NOMO-1 (cell line): ENCODE results near the gene CIRBP.
"Not testable (repeated sequence)": the region's sequence is repeated elsewhere in the genome, so short reads cannot be mapped to it uniquely, and the experiment has no call there.

Experiments
- DNase-seq, 2 experiments: peaks; one replicate each; lab custom pipeline; 2025; ENCODE audit not compliant: unreplicated experiment in 2 of 2; lab: John Stamatoyannopoulos, UW

Gene CIRBP

GRCh38 chr19:1241417-1242095 is 27.6 kb upstream of the CIRBP start, which contains the start of gene ATP5F1D:
Gene ATP5F1D (plus strand): TSS chr19:1241751. CDS start chr19:1241851, 100 bp downstream.
- peak; percentile 90 to 94 for DNase-seq

GRCh38 chr19:1243768-1244692 is 25.1 kb upstream of the CIRBP start:
- peak; percentile 77 to 86 for DNase-seq

- no peak for DNase-seq
Observed at GRCh38 chr19:1244693-1245451, 24.3 kb upstream of the CIRBP start.

GRCh38 chr19:1245494-1246264 is 23.5 kb upstream of the CIRBP start:
- no peak for DNase-seq

DNA sequence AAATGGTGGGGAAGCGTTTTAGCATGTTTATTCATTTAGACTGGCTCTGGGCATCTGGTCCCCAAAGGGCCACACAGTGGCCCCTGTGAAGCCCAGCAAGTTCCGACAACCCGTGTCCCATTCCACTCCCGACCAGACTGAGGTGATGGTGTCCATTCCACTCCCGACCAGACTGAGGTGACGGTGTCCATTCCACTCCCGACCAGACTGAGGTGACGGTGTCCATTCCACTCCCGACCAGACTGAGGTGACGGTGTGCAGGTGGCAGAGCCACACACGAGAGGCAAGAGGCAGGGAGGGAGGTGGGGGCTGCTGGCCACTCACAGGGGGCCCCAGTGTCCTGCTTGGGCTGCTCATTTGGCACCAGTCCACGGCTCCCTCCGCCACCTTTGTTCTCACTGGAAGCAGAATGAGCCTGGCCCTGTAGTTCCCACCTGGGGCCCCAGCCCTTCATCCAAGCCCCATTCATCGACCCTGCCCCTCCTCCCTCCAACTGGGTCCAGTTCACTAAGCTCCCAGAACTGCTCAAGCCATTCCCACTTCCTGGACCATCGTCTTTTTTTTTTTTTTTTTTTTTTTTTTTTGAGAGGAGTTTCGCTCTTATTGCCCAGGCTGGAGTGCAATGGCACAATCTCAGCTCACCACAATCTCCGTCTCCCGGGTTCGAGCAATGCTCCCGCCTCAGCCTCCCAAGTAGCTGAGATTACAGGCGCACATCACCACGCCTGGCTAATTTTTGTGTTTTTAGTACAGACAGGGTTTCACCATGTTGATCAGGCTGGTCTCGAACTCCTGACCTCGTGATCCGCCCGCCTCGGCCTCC is 22.7 kb upstream of the CIRBP start:
- DNase-seq: not testable (repeated sequence)

DNA sequence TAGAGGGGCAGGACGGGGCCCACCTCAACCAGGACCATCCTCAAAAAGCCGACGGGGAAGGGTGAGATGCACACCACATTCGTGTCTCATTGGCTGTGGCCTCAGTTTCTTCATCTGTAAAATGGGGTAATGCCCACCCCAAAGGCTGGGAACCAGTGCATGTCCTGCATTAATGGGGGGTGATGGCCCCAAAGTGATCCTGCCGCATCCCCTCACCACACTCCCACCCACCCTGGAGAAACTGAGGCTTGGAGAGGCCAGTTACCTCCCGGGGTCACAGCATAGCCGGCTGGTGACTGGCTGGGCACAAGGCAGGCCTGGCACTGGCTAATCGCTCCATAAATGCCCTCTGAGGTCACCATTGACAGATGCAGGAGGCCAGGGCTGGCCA is 21.4 kb upstream of the CIRBP start:
- no peak for DNase-seq

GRCh38 chr19:1248139-1248785 is 20.9 kb upstream of the CIRBP start, which contains the start of gene MIDN:
Gene MIDN (plus strand): TSS chr19:1248583. CDS start chr19:1250297, 1,714 bp downstream.
- peak; percentile 63 to 85 for DNase-seq

GRCh38 chr19:1248786-1249297 is 20.3 kb upstream of the CIRBP start:
- DNase-seq: peak; percentile 63 to 81

DNA sequence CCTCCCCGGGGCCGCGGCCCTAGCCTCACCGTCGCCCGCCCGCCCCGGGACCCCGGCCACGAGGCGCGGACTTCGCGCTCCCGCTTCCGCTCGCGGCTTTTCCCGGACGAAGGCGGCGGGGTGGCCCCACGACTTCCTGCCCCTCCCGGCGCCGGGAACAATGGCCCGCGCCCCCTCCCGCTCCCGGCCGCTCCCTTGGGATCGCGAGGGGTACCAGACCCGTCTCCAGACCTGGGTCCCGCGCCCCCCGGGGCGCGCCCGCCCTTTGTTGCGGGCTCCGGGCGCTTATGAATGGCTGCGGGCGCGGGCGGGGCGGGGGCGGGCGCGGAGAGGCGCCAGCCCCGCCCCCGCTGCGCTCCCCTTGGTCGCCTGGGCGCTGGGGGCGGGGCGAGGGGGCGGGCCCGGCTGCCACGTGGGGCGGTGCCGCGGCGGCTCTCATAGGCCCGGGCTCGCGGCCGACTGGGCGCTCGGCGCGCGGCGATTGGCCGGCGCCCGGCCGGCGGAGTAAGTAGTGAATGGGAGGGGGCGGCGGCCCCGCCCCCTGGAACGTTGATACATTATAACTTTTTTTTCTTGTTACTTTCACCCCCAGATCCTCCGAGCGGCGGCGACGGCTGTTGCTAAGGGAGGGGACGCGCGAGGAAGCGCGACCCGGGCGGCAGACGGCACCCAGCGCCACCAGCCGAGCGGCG is 19.7 kb upstream of the CIRBP start:
- DNase-seq: peak; percentile 91 to 97

- DNase-seq: no peak
Observed at GRCh38 chr19:1249990-1250436, 19.1 kb upstream of the CIRBP start.

DNA sequence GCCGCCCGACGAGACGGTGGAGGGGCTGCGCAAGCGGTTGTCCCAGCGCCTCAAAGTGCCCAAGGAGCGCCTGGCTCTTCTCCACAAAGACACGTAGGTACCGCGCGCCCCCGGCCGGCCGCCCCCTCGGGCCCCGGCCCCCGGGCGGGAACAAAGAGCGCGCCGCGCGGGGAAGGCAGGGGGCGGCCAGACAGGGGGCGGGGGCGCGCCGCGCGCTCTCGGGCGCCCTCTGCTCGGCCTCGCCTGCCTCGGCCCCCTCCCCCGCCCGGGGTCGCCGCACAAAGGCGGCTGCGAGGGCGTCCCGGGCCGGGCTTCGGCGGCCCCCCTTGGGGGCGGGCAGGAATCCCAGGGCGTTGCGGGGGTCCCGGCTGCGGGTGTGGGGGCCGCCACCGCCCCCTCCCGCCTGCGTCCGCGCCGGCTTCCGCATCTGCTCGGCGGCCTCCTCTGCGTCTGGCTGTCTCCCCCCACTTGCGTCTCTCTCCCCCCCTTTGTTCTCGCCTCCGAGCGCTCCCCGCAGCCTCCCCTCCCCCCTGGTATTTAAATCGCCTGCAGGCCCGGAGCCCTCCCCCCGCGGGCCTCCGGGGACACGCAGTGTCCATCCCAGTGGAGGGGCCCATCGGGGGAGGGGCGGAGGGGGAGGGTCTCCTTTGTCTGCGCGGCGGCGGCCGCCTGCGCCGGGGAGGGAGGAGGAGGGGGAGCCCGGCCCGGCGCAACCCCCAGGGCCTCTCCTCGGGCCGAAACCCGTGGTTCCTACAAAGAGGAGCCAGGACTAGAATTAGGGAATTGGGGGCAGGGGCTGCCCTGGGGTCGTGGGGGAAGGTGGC is 18.5 kb upstream of the CIRBP start:
- DNase-seq: peak; percentile 26 to 64

DNA sequence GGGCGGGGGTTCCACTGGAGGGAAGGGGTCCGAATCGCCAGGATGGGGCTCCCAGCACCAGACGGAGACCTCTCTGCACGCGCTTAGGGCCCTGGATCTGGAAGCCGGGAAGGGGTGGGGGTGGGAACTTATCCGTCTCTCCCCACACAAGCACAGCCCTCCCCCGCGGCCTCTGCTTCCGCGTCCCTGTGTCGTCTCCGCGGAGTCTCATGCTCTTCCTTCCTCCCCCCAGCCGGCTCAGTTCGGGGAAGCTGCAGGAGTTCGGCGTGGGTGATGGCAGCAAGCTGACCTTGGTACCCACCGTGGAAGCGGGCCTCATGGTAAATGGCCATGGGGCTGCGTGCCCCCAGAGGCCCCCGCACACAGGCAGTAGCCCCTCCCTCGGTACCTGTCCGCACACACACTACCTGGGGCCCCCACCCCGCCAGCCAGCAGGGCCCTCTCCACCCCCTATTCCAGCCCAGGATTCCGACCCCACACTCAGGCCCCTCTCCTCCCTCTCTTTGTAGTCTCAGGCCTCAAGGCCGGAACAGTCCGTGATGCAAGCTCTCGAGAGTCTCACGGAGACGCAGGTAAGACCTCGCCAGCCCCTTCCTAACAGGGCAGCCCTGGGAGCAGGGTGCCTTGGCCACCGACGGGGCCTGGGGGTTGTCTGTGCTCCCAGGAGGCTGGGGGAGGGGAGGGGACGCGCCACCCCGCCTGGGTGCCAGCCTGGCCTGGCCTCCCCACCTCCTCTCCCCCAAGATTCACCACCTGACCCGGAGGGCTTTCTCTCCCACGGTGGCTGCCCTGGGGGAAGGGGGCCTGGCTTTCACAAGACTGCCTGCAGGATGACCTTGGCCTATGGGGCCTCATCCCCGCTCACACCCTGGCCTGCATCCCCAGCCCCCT is 17.6 kb upstream of the CIRBP start:
- peak; percentile 75 to 76 for DNase-seq

GRCh38 chr19:1252221-1252820 is 16.8 kb upstream of the CIRBP start:
- DNase-seq: peak; percentile 94 to 98

DNA sequence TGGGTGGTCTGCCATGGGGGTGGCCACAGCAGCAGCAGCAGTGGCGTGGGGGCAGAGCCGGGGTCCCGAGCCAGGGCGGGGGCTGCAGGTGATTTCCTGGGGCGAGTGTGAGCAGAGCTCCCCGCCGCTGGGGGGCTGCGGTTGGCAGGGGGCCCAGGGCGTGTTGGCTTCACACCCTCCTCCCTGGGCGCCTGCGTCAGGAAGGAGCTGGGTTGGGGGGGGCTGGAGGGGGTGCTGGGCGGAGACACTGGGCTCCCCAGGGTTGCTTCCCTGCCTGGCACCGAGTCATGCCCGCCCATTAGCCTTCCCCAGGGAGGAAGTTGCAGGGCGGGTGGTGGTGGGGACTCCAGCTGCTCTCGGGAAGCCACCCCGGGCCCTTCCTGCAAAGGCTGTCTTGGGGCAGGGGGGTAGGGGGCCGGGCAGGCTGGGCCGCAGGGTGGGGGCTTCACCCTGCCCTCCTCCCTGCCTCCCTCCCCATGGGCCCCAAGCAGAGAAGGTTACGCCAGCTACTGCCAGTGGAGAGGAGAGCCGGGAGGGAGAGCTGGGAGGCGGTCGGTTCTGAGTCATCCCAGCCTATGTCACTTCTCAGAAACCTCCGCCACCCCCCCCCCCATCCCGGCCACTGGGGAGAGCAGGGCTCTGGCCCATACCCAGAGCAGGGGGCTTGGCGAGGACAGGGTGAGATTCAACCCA is 16.2 kb upstream of the CIRBP start:
- peak; percentile 88 to 98 for DNase-seq

DNA sequence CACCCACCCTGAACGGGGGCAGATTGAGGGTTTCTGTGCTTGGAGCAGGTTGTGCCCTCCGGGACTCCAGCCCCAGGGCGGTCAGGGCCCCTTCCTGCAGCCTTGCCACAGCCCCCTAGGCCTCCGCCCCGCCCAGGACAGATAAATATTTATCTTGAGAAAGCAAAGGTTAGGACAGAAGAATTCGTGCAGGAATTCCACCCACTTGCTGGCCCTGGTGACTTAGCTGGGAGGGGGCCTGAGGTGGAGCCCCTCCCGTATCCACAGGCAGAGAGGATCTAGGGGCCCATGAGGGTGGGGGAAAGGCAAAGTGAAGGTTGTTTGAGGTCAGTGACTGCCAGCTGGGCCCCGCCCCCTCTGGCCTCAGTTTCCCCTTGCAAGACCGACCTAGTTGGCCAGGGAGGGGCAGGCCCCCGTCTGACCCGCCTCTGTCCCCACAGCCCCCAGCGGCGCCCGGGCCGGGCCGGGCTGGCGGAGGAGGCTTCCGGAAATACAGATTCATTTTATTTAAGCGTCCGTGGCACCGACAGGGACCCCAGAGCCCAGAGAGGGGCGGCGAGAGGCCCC is 15.5 kb upstream of the CIRBP start:
- peak in 1 of 2 experiments; percentile 47 for DNase-seq
